ENCODE data around the gene PLPPR3. TPM values are rescaled to one million over a fixed set of nuclear protein-coding genes. Genes with fewer than 3 reads are reported as not detected.
A peak's percentile ranks its signal among the peaks of the same experiment; 100 is the strongest.

PLPPR3 gene
- total RNA-seq, 1 experiment from 2014 or later = 13.6 TPM

DNA sequence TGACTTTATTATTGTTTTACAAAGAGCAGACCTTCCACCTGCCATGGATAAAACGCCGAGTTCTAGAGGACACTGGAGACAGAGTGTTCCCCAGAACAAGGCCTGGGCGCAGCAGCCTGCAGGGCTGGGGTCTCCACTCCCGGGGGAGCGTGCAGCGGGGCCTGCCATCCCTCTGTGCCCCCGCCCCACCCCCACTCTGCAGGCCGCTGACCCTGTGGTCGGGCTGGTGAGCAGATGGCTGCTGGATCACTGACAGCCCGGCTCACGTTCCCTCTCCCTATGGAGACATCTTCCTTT is 33.1 kb downstream of the PLPPR3 start:
- DNase-seq (ENCODE audit: low read depth) = no peak
- in situ Hi-C loops (cut with HindIII; ENCODE audit: low pct_unique_long_range_greater_than_20kb, low sequenced_read_pairs) = no loop called here

- in situ Hi-C loops (cut with HindIII; ENCODE audit: low pct_unique_long_range_greater_than_20kb, low sequenced_read_pairs) = no loop called here
- DNase-seq (ENCODE audit: low read depth) = no peak
Observed at GRCh38 chr19:787536-787935, 34.2 kb downstream of the PLPPR3 start.

DNA sequence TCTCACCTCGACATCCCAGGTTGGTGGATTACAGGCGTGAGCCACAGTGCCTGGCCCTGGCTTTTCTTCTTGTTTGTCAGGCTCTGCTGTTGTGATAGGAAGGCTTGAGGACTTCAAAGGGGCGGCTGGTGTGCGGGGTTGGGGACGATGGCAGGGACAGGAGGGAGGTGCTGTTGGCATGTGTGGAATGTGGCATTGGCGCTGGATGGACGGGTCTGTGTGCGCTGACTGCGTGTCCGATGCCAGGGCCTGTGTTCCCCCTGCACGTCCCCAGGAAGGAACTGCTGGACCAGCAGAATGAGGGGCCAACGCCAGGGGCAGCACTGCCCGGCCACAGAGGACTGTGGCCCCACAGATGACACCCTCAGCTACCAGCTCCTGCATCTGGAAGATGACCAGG is 37.2 kb downstream of the PLPPR3 start:
- DNase-seq (ENCODE audit: low read depth) = no peak
- in situ Hi-C loops (cut with HindIII; ENCODE audit: low pct_unique_long_range_greater_than_20kb, low sequenced_read_pairs) = no loop called here

DNA sequence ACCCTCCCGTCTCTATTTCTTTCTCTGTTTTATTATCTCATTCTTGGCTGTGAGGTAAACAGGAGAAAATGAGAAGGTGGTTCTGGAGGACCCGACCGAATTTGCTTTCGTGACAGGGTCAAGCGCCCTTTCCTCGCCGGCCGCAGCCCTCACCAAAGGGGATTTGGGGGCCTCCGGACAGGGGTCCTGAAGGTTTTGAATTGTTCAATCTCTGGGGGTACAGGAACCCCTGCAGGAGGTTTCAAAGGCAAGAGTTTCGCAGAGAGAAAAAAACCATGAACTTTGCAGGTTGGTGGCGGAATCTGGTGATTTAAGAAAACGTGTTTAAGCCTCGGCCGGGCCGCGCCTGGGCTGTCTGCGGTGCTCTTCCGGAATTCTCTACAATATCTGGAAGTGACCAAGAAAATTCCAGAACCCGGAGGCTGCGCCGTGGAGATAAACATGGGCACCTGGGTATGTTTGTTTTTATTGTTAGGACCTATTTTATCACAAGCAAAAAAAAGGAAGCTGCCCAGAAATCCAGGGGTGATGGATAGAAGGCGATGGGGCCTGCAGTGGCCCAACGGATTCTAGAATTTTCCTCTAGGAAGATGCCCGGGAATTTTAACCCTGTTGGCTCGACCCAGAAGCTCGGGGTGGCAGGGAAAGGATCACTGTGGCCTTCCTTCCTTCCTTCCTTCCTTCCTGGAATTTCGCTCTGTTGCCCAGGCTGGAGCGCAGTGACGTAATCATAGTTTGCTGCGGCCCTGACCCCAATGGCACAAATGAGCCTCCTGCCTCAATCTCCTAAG is 38.7 kb downstream of the PLPPR3 start:
- DNase-seq (ENCODE audit: low read depth) = no peak
- in situ Hi-C loops (cut with HindIII; ENCODE audit: low pct_unique_long_range_greater_than_20kb, low sequenced_read_pairs) = no loop called here

DNA sequence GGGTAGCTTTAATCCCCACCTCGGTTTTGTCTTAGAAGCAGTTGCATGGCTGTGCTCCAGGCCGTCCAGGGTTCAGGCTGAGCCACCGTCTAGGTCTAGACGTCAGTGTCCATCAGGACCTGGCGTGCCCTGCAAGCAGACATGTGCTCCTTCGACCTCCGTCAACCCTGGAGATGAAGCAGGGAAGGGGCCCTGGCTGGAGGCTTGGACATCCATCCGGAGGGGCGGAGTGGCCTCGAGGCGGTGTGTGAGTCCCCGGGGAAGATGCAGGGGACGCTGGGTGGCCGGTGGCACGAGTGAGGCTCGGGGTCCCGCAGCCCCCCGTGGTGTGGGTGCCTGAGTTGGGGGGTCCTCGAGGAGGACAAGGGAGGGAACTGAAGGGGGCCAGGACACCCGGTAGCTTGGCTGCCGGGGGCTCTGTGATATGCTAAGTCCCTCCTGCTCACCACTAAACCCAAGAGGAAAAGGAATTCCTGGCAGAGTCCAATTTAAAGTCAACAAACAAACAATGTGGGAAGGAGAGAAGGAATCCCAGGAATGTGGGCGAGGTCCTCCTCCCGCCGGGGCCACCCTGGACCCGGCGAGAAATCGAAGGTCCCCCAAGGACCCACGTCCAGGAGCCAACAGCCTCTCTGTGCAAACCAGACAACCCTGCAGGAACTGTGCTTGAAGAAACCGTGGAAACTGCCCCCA is 39.4 kb downstream of the PLPPR3 start:
- in situ Hi-C loops (cut with HindIII; ENCODE audit: low pct_unique_long_range_greater_than_20kb, low sequenced_read_pairs) = no loop called here
- DNase-seq (ENCODE audit: low read depth) = peak; percentile 85

DNA sequence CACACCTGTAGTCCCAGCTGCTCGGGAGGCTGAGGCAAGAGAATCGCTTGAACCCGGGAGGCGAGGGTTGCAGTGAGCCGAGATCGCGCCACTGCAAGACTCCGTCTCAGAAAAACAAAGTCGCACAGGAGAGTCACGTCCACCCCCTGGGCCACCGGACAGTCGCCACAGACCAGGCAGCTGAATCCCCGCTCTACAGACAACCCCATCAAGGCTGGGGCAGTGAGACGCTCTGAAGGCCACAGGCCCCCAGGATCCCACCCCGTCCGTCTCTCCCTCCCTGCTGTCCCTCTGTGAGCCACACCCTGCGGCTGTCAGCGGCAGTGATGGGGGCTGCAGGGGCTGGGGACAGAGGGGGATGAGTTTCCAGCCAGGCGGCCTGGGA is 40.0 kb downstream of the PLPPR3 start:
- in situ Hi-C loops (cut with HindIII; ENCODE audit: low pct_unique_long_range_greater_than_20kb, low sequenced_read_pairs) = no loop called here
- DNase-seq (ENCODE audit: low read depth) = no peak

DNA sequence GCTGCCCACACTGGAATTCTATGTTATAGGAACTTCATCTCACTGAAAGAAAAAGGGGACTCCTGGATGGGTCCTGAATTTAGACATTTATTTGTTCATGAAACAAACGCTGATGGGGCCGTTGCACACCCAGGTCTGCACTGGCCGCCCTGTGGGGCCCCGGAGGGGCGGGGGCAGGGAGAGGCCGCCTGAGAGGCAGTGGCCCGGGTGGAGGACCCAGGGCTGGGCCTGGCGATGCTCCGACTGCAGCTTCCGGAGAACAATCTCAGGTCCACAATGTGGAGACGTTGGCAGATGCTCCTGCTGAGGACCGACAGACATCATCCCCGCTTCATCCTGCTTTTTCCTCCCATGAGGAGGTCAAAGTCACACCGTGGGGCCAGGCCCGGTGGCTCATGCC is 40.8 kb downstream of the PLPPR3 start:
- no peak for DNase-seq (ENCODE audit: low read depth)
- in situ Hi-C loops (cut with HindIII; ENCODE audit: low pct_unique_long_range_greater_than_20kb, low sequenced_read_pairs) = no loop called here

GRCh38 chr19:778910-779653 is 42.7 kb downstream of the PLPPR3 start:
- DNase-seq (ENCODE audit: low read depth) = peak; percentile 72
- in situ Hi-C loops (cut with HindIII; ENCODE audit: low pct_unique_long_range_greater_than_20kb, low sequenced_read_pairs) = no loop called here

DNA sequence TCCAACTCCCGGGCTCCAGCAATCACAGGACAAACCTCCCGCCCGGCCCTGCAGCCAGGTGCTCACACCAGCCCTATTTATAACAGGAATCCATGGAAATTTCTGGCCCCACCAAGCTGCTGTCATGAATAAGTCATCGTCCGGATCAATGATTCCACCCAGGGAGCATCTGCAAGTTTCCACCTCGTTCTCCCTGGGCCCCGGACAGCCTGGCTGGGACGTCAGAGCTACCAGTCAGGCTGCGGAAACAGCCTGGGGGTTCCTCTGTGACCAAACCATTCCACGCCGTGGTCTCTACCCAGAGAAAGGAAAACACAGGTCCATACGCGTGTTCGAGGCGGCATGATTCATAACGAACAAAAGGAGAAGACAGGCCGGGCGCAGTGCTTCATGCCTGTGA is 45.2 kb downstream of the PLPPR3 start:
- in situ Hi-C loops (cut with HindIII; ENCODE audit: low pct_unique_long_range_greater_than_20kb, low sequenced_read_pairs) = no loop called here
- DNase-seq (ENCODE audit: low read depth) = peak; percentile 56

- in situ Hi-C loops (cut with HindIII; ENCODE audit: low pct_unique_long_range_greater_than_20kb, low sequenced_read_pairs) = no loop called here
- peak; percentile 61 for DNase-seq (ENCODE audit: low read depth)
Observed at GRCh38 chr19:772730-773436, 48.9 kb downstream of the PLPPR3 start.

DNA sequence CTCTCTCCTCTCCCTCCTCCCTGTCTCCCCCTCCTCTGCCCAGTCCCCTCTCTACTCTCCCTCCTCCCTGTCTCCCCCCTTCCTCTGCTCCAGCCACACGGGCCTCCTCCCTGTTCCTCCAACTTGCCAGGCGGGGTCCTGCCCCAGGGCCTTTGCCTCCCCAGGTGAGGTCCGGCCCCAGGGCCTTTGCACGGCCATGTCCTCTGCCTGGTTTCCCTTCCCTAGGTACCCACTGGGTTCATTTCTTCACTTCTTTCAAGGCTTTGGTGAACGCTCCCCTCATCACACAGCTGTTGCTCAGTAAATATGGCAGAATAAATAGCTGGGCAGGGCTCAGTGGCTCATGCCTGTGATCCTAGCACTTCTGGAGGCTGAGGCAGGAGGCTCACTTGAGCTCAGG is 49.7 kb downstream of the PLPPR3 start:
- in situ Hi-C loops (cut with HindIII; ENCODE audit: low pct_unique_long_range_greater_than_20kb, low sequenced_read_pairs) = no loop called here
- no peak for DNase-seq (ENCODE audit: low read depth)

DNA sequence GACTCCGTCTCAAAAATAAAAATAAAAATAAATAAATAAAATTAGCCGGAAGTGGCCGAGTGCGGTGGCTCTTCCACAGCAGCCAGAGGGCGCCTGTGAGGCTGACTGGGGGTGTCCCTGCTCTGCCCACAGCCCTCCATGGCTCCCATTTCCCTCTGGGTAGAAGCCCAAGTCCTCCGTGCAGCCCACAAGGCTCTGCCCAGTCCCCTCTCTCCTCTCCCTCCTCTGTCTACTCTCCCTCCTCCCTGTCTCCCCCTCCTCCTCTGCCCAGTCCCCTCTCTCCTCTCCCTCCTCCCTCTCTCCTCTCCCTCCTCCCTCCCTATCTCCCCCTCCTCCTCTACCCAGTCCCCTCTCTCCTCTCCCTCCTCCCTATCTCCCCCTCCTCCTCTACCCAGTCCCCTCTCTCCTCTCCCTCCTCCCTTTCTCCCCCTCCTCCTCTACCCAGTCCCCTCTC is 50.4 kb downstream of the PLPPR3 start:
- in situ Hi-C loops (cut with HindIII; ENCODE audit: low pct_unique_long_range_greater_than_20kb, low sequenced_read_pairs) = no loop called here

GRCh38 chr19:769616-770015 is 52.1 kb downstream of the PLPPR3 start:
- in situ Hi-C loops (cut with HindIII; ENCODE audit: low pct_unique_long_range_greater_than_20kb, low sequenced_read_pairs) = no loop called here
- no peak for DNase-seq (ENCODE audit: low read depth)

More for the DNA sequence above, 50.4 kb downstream of the PLPPR3 start:
- no peak for DNase-seq (ENCODE audit: low read depth)

DNA sequence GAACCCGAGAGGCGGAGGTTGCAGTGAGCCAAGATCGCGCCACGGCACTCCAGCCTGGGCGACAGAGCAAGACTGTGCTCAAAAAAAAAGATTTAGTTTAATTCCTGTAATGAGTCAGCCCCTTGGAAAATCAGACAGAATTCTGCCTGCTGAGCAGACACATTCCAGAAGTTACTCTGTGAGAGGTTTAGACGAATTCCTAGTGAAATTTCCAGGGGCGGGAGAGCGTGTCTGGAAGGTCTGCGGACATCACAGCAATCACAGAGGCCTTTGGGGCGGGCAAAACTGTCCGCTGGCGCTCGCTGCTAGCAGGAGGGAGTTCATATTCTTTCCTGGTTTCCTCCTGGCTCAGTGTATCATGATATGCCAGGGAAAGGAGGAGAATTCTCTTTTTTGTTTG is 53.3 kb downstream of the PLPPR3 start:
- peak; percentile 72 for DNase-seq (ENCODE audit: low read depth)
- in situ Hi-C loops (cut with HindIII; ENCODE audit: low pct_unique_long_range_greater_than_20kb, low sequenced_read_pairs) = no loop called here

DNA sequence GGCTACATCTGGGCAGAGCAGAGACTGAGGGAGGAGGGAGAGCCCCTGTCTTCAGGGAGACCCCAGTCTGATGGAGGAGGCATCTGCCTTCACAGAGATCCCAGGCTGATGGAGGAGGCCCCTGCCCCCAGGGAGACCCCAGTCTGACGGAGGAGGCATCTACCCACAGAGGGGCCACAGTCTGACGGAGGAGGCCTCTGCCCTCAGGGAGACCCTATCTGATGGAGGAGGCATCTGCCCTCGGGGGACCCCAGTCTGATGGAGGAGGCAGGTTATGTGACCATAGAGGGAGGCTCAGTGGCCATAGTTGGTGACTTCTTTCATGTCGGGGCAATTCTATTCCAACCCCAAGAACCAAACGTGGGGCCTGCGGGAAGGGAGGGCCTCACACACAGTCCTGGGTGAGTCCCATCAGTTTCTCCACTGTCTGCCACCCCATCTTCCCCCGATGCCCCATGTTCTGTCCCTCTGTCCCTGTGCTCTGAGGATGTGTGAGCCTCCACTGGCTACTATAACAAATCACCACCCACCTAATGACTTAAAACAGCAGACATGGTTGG is 56.5 kb downstream of the PLPPR3 start:
- no peak for DNase-seq (ENCODE audit: low read depth)
- in situ Hi-C loops (cut with HindIII; ENCODE audit: low pct_unique_long_range_greater_than_20kb, low sequenced_read_pairs) = no loop called here

DNA sequence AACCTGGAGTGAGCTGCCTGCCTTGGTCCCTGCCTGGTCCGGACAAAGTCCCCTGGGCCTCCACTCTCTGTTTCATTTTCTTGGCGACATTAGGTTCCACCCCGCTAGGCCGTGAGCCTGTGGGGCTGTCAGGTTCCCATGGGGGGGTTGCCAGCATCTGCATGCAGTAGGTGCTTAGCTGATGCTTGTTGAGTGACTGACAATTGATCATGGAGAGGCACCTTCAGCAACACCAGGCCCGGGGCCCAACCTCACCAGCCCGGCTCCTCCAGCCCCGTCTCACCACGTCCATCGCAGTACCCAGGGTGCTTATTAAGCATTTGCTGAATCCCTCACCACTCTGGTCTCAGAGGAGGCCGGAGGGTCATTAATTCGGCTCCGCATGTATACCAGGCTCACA is 57.5 kb downstream of the PLPPR3 start:
- in situ Hi-C loops (cut with HindIII; ENCODE audit: low pct_unique_long_range_greater_than_20kb, low sequenced_read_pairs) = no loop called here
- no peak for DNase-seq (ENCODE audit: low read depth)

DNA sequence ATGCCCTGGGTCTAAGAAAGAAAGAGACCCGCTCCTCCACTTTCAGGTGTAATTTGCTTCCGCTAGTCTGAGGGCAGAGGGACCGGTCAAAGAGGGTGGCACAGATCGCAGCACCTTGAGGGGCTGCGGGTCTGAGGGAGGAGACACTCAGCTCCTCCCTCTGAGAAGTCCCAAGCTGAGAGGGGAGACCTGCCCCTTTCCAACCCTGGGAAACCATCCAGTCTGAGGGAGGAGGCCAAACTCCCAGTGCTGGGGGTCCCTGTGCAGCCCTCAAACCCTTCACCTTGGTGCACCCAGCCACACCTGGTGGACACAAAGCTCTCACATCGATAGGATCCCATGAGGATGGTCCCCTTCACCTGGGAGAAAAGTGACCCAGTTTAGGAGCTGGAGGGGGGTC is 57.9 kb downstream of the PLPPR3 start:
- DNase-seq (ENCODE audit: low read depth) = no peak
- in situ Hi-C loops (cut with HindIII; ENCODE audit: low pct_unique_long_range_greater_than_20kb, low sequenced_read_pairs) = no loop called here

DNA sequence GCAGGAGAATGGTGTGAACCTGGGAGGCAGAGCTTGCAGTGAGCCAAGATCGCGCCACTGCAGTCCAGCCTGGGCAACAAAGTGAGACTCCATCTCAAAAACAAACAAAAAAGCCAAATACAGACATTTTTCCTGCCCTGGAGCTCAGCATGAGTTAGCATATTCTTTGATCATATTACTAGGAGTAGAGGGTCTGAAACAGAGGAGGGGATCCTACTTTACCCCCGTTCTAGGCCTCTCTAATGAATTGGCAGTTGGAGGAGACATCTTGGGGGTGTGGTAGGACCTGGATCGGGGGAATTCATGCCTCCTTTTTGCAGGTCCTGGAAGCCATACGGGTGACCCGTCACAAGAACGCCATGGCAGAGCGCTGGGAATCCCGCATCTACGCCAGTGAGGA is 58.6 kb downstream of the PLPPR3 start:
- in situ Hi-C loops (cut with HindIII; ENCODE audit: low pct_unique_long_range_greater_than_20kb, low sequenced_read_pairs) = no loop called here

More for the DNA sequence above, 58.6 kb downstream of the PLPPR3 start:
- no peak for DNase-seq (ENCODE audit: low read depth)
